VCaP (cell line): Measurements from ENCODE around the gene CDCA3.

ENCODE experiments used
- H3K27ac ChIP-seq: fragments of 450-650 bp; 2 replicates; pipeline ENCODE4 v1.5.1; 2017
- TF ChIP-seq, protein P1 (sequence below): fragments of 450-650 bp; conservative IDR thresholded peaks from 2 replicates; pipeline ENCODE4 v1.5.1; 2017; ENCODE audit warnings: mild to moderate bottlenecking, moderate library complexity

The CDCA3 gene

GRCh38 chr12:6852651-6853354, 1.7 kb upstream of the CDCA3 start:
- TF ChIP-seq, protein P1, sequence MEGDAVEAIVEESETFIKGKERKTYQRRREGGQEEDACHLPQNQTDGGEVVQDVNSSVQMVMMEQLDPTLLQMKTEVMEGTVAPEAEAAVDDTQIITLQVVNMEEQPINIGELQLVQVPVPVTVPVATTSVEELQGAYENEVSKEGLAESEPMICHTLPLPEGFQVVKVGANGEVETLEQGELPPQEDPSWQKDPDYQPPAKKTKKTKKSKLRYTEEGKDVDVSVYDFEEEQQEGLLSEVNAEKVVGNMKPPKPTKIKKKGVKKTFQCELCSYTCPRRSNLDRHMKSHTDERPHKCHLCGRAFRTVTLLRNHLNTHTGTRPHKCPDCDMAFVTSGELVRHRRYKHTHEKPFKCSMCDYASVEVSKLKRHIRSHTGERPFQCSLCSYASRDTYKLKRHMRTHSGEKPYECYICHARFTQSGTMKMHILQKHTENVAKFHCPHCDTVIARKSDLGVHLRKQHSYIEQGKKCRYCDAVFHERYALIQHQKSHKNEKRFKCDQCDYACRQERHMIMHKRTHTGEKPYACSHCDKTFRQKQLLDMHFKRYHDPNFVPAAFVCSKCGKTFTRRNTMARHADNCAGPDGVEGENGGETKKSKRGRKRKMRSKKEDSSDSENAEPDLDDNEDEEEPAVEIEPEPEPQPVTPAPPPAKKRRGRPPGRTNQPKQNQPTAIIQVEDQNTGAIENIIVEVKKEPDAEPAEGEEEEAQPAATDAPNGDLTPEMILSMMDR, result no peak
- H3K27ac ChIP-seq, result peak overlapping the region; percentile 87

GRCh38 chr12:6851921-6852650, 1.0 kb upstream of the CDCA3 start, which contains the start of gene USP5:
Gene USP5, plus strand, starts transcription at chr12:6852150. Its CDS starts 30 bp downstream, at chr12:6852180.
- peak within 1 kb of the TSS; percentile 87 for H3K27ac ChIP-seq
- TF ChIP-seq, protein P1, result no peak

- H3K27ac ChIP-seq, result peak overlapping the region; percentile 87
- TF ChIP-seq, protein P1, result no peak
These were observed 312 bp downstream of the CDCA3 start for GRCh38 chr12:6850796-6851152.

GRCh38 chr12:6849976-6850560, 1.0 kb downstream of the CDCA3 start:
- H3K27ac ChIP-seq, result peak overlapping the region; percentile 87; the same call in 1 of the 2 replicates
- TF ChIP-seq, protein P1, result no peak

DNA sequence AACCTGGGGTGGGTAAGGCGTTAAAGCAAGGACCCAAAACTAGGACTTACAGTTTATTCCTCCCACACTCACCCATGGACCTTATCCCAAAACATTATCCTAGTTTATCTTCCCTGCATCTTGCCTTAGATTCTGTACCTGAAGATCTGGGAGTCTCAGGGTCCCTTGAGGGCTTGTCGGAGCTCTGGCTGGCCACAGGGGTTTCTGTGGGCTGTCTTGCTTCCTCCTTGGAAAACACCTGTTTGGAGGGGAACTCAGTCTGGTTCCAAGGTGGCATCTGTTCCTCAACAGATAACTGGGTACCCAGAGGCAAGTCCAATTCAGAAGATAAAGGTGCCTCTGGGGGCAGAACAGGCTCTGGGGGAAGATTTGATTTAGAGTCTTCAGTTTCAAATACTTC, 1.7 kb downstream of the CDCA3 start:
- no peak overlapping the region for H3K27ac ChIP-seq
- TF ChIP-seq, protein P1, result no peak

- no peak overlapping the region for H3K27ac ChIP-seq
- TF ChIP-seq, protein P1, result no peak
These were observed 3.4 kb downstream of the CDCA3 start for GRCh38 chr12:6847676-6848075.

- TF ChIP-seq, protein P1, result no peak
- H3K27ac ChIP-seq, result no peak overlapping the region
These were observed 4.7 kb downstream of the CDCA3 start for GRCh38 chr12:6846316-6846869.
